CD4-positive, CD25-positive, alpha-beta regulatory T cell (primary cell): Measurements from ENCODE around the gene RGS9. TPM values are rescaled to one million over a fixed set of nuclear protein-coding genes. Genes with fewer than 3 reads are reported as not detected.
A peak's percentile ranks its signal among the peaks of the same experiment; 100 is the strongest.

Experiments used
- ATAC-seq, 2 donors: fragments of 150-1000 bp; cut with Tn5 transposase; one replicate each; pipeline ENCODE4 v1.10.0; 2021; ENCODE audit warnings: low read depth in 2 of 2, moderate number of reproducible peaks in 2 of 2, moderate library complexity in 1 of 2
- DNase-seq, 3 donors: peaks; one replicate each; pipeline versions ENCODE4 v3.0.0 to v3.0.0-alpha.2; 2012 to 2022; ENCODE audit warnings: mixed read lengths in 1 of 3
- H3K27ac ChIP-seq: one replicate; pipeline ENCODE4 v1.7.0; 2013; ENCODE audit warnings: mild to moderate bottlenecking, low read length; ENCODE audit not compliant: insufficient read depth, poor library complexity, severe bottlenecking
- H3K27me3 ChIP-seq: one replicate; pipeline ENCODE4 v1.7.0; 2013; ENCODE audit warnings: low read length; ENCODE audit not compliant: control insufficient read depth, insufficient read depth
- H3K36me3 ChIP-seq: one replicate; pipeline ENCODE4 v1.7.0; 2013; ENCODE audit warnings: mild to moderate bottlenecking, low read length, moderate library complexity; ENCODE audit not compliant: control insufficient read depth, insufficient read depth
- H3K4me1 ChIP-seq: 2 replicates; pipeline ENCODE4 v1.7.0; 2013; ENCODE audit warnings: mild to moderate bottlenecking, low read length; ENCODE audit not compliant: insufficient read depth, control insufficient read depth, poor library complexity, severe bottlenecking
- H3K4me3 ChIP-seq: one replicate; pipeline ENCODE4 v1.7.0; 2013; ENCODE audit warnings: low read depth, mild to moderate bottlenecking, low read length, moderate library complexity
- H3K9me3 ChIP-seq, 2 experiments: 1 replicate in 1 of 2; 2 replicates in 1 of 2; pipeline ENCODE4 v1.7.0; 2013; ENCODE audit warnings: low read length in 2 of 2, mild to moderate bottlenecking in 1 of 2, moderate library complexity in 1 of 2; ENCODE audit not compliant: control insufficient read depth in 2 of 2
- H3K27ac Mint-ChIP-seq, 3 donors: one replicate each; pipeline ENCODE4 v1.8.0; 2020 to 2022; ENCODE audit warnings: mild to moderate bottlenecking in 3 of 3, mixed read lengths in 3 of 3, moderate library complexity in 2 of 3
- H3K27me3 Mint-ChIP-seq: one replicate; pipeline ENCODE4 v1.8.0; 2022; ENCODE audit warnings: mild to moderate bottlenecking, mixed read lengths
- H3K36me3 Mint-ChIP-seq: one replicate; pipeline ENCODE4 v1.8.0; 2020; ENCODE audit warnings: mixed read lengths
- H3K4me1 Mint-ChIP-seq, 4 donors: one replicate each; pipeline ENCODE4 v1.8.0; 2020 to 2022; ENCODE audit warnings: mixed read lengths in 4 of 4, mild to moderate bottlenecking in 1 of 4
- H3K4me3 Mint-ChIP-seq, 4 donors: one replicate each; pipeline ENCODE4 v1.8.0; 2020 to 2022; ENCODE audit warnings: mild to moderate bottlenecking in 4 of 4, mixed read lengths in 4 of 4, moderate library complexity in 3 of 4
- H3K9me3 Mint-ChIP-seq, 7 donors: one replicate each; pipeline ENCODE4 v1.8.0; 2020 to 2022; ENCODE audit warnings: mixed read lengths in 7 of 7, mild to moderate bottlenecking in 3 of 7, moderate library complexity in 2 of 7
- polyA plus RNA-seq, 4 donors: library from polyadenylated mRNA; unstranded; fragments of 300-500 nt; fragmentation: Illumina TruSeq; gene quantifications; one replicate each; pipeline ENCODE4 v1.2.3, GENCODE V29; 2021
- total RNA-seq: library from RNA; stranded (reverse); gene quantifications from one replicate; pipeline ENCODE4 v1.2.3, GENCODE V29; 2022

Gene RGS9
- total and polyA plus RNA-seq, 5 donors from 2014 or later = 0.19 to 1.7 (median 0.60) TPM

DNA sequence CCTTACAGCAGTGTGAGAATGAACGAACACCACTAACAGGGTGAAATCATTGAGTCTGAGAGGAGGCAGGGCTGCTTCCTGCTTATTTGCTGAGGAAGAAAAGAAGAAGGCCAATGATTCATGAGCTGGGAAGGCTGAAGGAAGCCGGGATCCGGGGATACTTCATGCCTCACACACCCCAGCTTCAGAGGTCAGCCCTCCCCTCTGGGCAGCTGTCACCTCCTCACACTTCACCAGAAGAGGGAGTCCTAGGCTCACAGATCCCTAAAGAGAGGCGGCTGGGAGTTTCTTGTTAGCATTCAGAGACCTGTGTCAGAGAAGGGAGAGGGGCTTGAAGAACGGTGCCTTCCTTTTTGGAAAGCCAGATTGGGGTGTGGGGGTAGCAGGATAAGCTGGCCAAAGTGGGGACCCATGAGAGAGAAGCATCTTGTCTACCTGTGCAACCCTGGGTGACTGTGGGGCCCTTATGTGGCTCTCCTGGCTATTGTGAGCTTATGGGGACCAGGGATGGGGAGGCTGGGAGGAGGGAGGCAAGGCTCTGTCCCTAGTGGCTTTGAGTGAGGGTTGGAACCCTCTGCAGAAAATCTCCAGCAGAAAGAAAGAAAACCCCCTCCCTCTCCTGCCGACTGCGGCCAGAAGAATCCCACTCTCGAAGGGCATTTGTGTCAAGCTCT is 94.6 kb downstream of the RGS9 start:
- Histone ChIP-seq H3K4me1 (peaks cover 16% of the 10 kb centered on the region), H3K4me3 (no peak overlapping the region), H3K36me3 (no peaks in the 10 kb centered on the region), H3K27me3 (no peaks in the 10 kb centered on the region), H3K27ac (no peak overlapping the region), H3K9me3 (no peaks in the 10 kb centered on the region)
- DNase-seq (peak; percentile 6 to 61 (median 29)), ATAC-seq (peak in 1 of 2 donors; percentile 30)
- Mint-ChIP-seq H3K36me3 (no peaks in the 10 kb centered on the region), H3K4me1 (peaks cover 9 to 25% (median 19%) of the 10 kb centered on the region in 4 donors), H3K4me3 (no peak overlapping the region), H3K27me3 (peaks cover 20% of the 10 kb centered on the region), H3K9me3 (peaks cover 0 to 4% (median 1%) of the 10 kb centered on the region in 7 donors), H3K27ac (peak overlapping the region in 1 of 3 donors; percentile 90)

DNA sequence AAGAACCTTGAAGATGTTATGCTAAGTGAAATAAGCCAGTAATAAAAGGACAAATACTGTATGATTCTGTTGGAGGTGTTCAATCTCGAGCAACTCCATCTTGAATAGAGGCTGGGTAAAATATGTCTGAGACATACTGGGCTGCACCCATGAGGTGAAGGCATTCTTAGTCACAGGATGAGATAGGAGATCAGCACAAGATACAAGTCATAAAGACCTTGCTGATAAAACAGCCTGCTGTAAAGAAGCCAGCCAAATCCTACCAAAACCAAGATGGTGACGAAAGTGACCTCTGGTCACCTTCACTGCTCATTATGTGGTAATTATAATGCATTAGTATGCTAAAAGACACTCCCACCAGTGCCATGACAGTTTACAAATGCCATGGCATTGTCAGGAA is 98.1 kb downstream of the RGS9 start:
- no peak overlapping the region for H3K4me3 ChIP-seq
- H3K27me3 Mint-ChIP-seq = peaks cover 40% of the 10 kb centered on the region
- no peaks in the 10 kb centered on the region for H3K36me3 ChIP-seq
- peaks cover 0 to 3% (median under 1%) of the 10 kb centered on the region in 4 donors for H3K4me1 Mint-ChIP-seq
- no peak for ATAC-seq
- peaks cover 0 to 5% (median 2%) of the 10 kb centered on the region in 7 donors for H3K9me3 Mint-ChIP-seq
- no peak overlapping the region for H3K27ac Mint-ChIP-seq
- H3K4me1 ChIP-seq = no peaks in the 10 kb centered on the region
- DNase-seq = no peak
- H3K9me3 ChIP-seq = no peaks in the 10 kb centered on the region
- no peak overlapping the region for H3K4me3 Mint-ChIP-seq
- no peak overlapping the region for H3K27ac ChIP-seq
- no peaks in the 10 kb centered on the region for H3K27me3 ChIP-seq
- H3K36me3 Mint-ChIP-seq = no peaks in the 10 kb centered on the region

DNA sequence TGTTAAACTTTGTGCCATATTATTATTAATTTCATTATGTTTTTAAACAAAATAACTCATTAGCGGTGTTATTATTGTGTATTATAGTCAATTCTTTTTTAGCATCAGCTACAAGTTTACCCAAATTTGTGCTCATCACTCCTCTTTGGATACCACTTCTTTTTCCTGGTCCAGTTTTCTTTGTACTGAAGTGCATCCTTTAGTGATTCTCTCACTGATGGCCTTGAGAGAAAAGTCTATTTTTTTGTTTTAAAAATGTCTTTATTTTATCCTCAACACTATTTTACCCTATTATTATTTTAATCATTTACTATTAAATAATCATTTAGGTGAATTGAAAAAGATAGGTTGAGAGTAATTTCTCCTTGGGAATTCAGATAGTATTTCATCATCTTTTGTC is 99.2 kb downstream of the RGS9 start:
- no peak overlapping the region for H3K27ac ChIP-seq
- H3K27me3 ChIP-seq = no peaks in the 10 kb centered on the region
- H3K36me3 ChIP-seq = no peaks in the 10 kb centered on the region
- no peak overlapping the region for H3K4me3 ChIP-seq
- Mint-ChIP-seq H3K9me3 (peaks cover 0 to 5% (median 2%) of the 10 kb centered on the region in 7 donors), H3K27me3 (peaks cover 40% of the 10 kb centered on the region), H3K36me3 (no peaks in the 10 kb centered on the region), H3K27ac (no peak overlapping the region), H3K4me1 (no peaks in the 10 kb centered on the region), H3K4me3 (no peak overlapping the region)
- no peaks in the 10 kb centered on the region for H3K9me3 ChIP-seq
- no peak for DNase-seq
- H3K4me1 ChIP-seq = no peaks in the 10 kb centered on the region
- ATAC-seq = no peak

DNA sequence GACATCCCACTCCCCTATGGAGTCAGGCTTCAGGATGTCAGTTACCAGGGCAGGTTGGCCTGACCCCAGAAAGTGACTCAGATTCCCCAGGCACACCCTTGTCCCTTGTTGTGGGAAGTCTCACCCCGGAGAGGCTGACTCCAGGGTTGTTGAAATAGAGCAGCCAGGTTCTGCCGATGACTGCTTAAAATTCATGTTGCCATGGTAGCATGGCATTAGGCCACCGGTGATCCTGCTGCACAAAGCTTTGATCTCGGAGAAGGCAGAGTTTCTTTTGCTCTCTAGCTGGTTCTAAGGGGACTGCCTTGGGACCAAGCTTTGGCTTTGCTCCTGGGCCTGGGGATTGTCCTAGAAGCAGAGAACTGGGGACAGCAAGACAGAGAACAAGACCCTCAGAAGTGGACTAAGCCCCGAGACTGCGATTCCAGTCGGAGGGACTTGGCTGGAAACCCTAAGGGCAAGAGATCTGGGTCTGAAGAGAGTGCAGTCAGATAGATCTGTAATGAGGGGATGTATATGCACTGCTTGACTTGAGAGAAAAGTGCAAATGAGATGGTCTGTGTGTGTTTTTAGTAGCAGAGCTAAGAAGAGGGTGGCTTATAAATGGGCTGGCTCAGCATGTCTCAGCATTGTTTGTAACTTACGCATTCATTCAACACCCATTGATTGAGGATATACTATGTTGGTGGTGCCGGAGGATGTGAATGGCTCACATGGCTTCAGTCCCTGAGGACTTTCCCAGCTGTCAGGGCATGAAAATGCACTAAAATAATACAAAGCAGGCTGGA is 106.9 kb downstream of the RGS9 start:
- Mint-ChIP-seq H3K9me3 (peaks cover 0 to 3% (median 0%) of the 10 kb centered on the region in 7 donors), H3K4me3 (no peak overlapping the region), H3K4me1 (no peaks in the 10 kb centered on the region), H3K36me3 (no peaks in the 10 kb centered on the region), H3K27me3 (peaks cover 16% of the 10 kb centered on the region), H3K27ac (no peak overlapping the region)
- H3K27me3 ChIP-seq = peaks cover 1% of the 10 kb centered on the region
- DNase-seq (no peak), ATAC-seq (no peak)
- H3K27ac ChIP-seq = no peak overlapping the region
- H3K36me3 ChIP-seq = no peaks in the 10 kb centered on the region
- H3K4me1 ChIP-seq = no peaks in the 10 kb centered on the region
- no peaks in the 10 kb centered on the region for H3K9me3 ChIP-seq
- no peak overlapping the region for H3K4me3 ChIP-seq

DNA sequence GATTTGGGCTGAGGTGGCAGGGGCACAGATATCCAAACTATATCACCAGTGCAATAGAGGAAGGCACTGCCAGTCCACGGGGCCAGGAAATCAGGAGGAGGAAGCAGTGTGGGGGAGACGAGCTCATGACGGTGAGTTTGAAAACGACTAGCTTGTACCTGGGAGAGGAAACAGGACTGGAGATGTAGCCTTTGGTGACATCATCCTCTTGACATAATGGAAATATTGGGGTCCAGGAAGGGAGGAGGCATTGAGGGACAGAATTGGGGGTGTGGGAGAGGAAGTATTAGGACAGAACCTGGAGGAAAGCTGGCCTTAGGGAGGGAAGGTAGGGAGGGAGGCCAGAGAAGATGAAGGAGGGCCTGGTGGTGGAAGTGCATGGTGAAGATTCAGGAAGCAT is 109.1 kb downstream of the RGS9 start:
- Mint-ChIP-seq H3K27ac (peak overlapping the region in 1 of 3 donors; percentile 49), H3K27me3 (peaks cover 8% of the 10 kb centered on the region), H3K36me3 (no peaks in the 10 kb centered on the region), H3K4me1 (no peaks in the 10 kb centered on the region), H3K4me3 (no peak overlapping the region), H3K9me3 (peaks cover 0 to 2% (median 0%) of the 10 kb centered on the region in 7 donors)
- Histone ChIP-seq H3K27ac (no peak overlapping the region), H3K4me3 (no peak overlapping the region), H3K4me1 (no peaks in the 10 kb centered on the region), H3K36me3 (no peaks in the 10 kb centered on the region), H3K9me3 (no peaks in the 10 kb centered on the region), H3K27me3 (peaks cover 3% of the 10 kb centered on the region)
- no peak for DNase-seq
- ATAC-seq = no peak

DNA sequence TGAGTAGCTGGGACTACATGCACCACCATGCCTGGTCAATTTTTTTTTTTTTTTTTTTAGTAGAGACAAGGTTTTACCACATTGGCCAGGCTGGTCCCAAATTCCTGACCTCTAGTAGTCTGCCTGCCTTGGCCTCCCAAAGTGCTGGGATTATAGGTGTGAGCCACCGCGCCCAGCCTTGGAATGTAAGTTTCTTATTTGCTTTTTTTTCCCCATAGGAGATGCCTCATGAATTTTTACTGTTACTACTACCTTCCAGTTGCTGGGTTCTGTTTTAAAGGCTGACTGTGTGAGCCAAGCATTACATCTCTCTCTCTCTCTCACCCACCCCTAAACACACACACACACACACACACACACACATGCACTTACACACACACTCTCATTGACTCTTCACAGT is 112.6 kb downstream of the RGS9 start:
- no peaks in the 10 kb centered on the region for H3K9me3 ChIP-seq
- peaks cover 0 to 4% (median 1%) of the 10 kb centered on the region in 7 donors for H3K9me3 Mint-ChIP-seq
- no peaks in the 10 kb centered on the region for H3K36me3 ChIP-seq
- peaks cover 5% of the 10 kb centered on the region for H3K27me3 Mint-ChIP-seq
- H3K4me3 Mint-ChIP-seq = no peak overlapping the region
- ATAC-seq (no peak), DNase-seq (no peak)
- no peak overlapping the region for H3K27ac Mint-ChIP-seq
- no peaks in the 10 kb centered on the region for H3K36me3 Mint-ChIP-seq
- no peak overlapping the region for H3K27ac ChIP-seq
- H3K4me1 ChIP-seq = no peaks in the 10 kb centered on the region
- H3K27me3 ChIP-seq = peaks cover 14% of the 10 kb centered on the region
- H3K4me1 Mint-ChIP-seq = no peaks in the 10 kb centered on the region
- H3K4me3 ChIP-seq = no peak overlapping the region

DNA sequence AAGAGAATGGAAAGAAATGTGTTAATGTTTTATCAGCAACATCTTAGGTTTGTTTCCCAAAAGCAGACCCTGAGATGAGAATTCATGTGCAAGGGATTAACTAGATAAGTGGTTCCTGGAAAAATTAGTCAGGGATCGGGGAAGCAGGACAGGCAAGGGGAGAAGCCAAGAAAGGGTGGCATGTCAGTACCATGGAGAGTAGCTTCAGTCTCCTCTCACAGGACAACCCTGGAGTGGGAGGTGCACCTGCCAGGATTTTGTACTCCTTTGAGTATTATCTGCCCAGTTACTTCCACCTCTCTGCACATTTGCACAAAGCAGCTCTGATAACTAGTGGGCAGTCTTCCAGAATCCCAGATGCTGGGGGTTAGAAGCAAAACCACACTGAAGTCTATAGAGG is 117.0 kb downstream of the RGS9 start:
- Mint-ChIP-seq H3K36me3 (no peaks in the 10 kb centered on the region), H3K27me3 (peaks cover 19% of the 10 kb centered on the region), H3K4me3 (no peak overlapping the region), H3K4me1 (no peaks in the 10 kb centered on the region), H3K9me3 (peaks cover 0 to 8% (median 4%) of the 10 kb centered on the region in 7 donors), H3K27ac (no peak overlapping the region)
- no peaks in the 10 kb centered on the region for H3K36me3 ChIP-seq
- H3K27ac ChIP-seq = no peak overlapping the region
- H3K27me3 ChIP-seq = peaks cover 13% of the 10 kb centered on the region
- H3K4me3 ChIP-seq = no peak overlapping the region
- H3K9me3 ChIP-seq = peaks cover 3 to 8% of the 10 kb centered on the region in 2 experiments
- DNase-seq (no peak), ATAC-seq (no peak)
- no peaks in the 10 kb centered on the region for H3K4me1 ChIP-seq
